GM12878 (cell line): ENCODE data around the gene S100A14.

ENCODE experiments used
- SIN3A ChIP-seq: IDR thresholded peaks from 2 replicates; pipeline ENCODE4 v1.6.1; 2012; ENCODE audit warnings: low read depth, low read length, improper control_type of control experiment
- TF ChIP-seq, protein P1 (sequence below): fragments of 450-650 bp; IDR thresholded peaks from 2 replicates; pipeline ENCODE4 v1.6.1; 2017; ENCODE audit warnings: mild to moderate bottlenecking, moderate library complexity
- TF ChIP-seq, protein P2 (sequence below), 3 experiments: IDR thresholded peaks in 2 of 3; conservative IDR thresholded peaks in 1 of 3; 2 replicates each; pipeline ENCODE4 v1.5.1; 2011; ENCODE audit warnings: low read depth in 3 of 3, low read length in 3 of 3, mild to moderate bottlenecking in 3 of 3, control low read depth in 2 of 3, moderate library complexity in 2 of 3, inconsistent platforms in 1 of 3, mixed read lengths in 1 of 3; ENCODE audit not compliant: control insufficient read depth in 2 of 3, insufficient read depth in 1 of 3; ENCODE audit errors: extremely low read depth in 1 of 3

- TF ChIP-seq, protein P1, sequence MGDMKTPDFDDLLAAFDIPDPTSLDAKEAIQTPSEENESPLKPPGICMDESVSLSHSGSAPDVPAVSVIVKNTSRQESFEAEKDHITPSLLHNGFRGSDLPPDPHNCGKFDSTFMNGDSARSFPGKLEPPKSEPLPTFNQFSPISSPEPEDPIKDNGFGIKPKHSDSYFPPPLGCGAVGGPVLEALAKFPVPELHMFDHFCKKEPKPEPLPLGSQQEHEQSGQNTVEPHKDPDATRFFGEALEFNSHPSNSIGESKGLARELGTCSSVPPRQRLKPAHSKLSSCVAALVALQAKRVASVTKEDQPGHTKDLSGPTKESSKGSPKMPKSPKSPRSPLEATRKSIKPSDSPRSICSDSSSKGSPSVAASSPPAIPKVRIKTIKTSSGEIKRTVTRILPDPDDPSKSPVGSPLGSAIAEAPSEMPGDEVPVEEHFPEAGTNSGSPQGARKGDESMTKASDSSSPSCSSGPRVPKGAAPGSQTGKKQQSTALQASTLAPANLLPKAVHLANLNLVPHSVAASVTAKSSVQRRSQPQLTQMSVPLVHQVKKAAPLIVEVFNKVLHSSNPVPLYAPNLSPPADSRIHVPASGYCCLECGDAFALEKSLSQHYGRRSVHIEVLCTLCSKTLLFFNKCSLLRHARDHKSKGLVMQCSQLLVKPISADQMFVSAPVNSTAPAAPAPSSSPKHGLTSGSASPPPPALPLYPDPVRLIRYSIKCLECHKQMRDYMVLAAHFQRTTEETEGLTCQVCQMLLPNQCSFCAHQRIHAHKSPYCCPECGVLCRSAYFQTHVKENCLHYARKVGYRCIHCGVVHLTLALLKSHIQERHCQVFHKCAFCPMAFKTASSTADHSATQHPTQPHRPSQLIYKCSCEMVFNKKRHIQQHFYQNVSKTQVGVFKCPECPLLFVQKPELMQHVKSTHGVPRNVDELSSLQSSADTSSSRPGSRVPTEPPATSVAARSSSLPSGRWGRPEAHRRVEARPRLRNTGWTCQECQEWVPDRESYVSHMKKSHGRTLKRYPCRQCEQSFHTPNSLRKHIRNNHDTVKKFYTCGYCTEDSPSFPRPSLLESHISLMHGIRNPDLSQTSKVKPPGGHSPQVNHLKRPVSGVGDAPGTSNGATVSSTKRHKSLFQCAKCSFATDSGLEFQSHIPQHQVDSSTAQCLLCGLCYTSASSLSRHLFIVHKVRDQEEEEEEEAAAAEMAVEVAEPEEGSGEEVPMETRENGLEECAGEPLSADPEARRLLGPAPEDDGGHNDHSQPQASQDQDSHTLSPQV: no peak
- TF ChIP-seq, protein P2, sequence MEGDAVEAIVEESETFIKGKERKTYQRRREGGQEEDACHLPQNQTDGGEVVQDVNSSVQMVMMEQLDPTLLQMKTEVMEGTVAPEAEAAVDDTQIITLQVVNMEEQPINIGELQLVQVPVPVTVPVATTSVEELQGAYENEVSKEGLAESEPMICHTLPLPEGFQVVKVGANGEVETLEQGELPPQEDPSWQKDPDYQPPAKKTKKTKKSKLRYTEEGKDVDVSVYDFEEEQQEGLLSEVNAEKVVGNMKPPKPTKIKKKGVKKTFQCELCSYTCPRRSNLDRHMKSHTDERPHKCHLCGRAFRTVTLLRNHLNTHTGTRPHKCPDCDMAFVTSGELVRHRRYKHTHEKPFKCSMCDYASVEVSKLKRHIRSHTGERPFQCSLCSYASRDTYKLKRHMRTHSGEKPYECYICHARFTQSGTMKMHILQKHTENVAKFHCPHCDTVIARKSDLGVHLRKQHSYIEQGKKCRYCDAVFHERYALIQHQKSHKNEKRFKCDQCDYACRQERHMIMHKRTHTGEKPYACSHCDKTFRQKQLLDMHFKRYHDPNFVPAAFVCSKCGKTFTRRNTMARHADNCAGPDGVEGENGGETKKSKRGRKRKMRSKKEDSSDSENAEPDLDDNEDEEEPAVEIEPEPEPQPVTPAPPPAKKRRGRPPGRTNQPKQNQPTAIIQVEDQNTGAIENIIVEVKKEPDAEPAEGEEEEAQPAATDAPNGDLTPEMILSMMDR (IDR thresholded peaks at IDR 0.05 in 2 of 3, conservative IDR thresholded peaks at IDR 0.05 in 1 of 3; ENCODE audit: control insufficient read depth in 2 of 3, extremely low read depth in 1 of 3, insufficient read depth in 1 of 3, low read depth in 3 of 3, low read length in 3 of 3): no peak
- no peak for TF ChIP-seq SIN3A
Measured at GRCh38 chr1:153624965-153625611, 9.0 kb upstream of the S100A14 start.
